ENCODE measurements around the gene JAK2. TPM values are rescaled to one million over a fixed set of nuclear protein-coding genes. Genes with fewer than 3 reads are reported as not detected.

JAK2 gene
- total and polyA plus RNA-seq, 10 of the 15 experiments (the other 5 are each of a cell fraction or from before 2014, with no cell fraction given), result 4.1 to 22.9 (median 13.7) TPM

DNA sequence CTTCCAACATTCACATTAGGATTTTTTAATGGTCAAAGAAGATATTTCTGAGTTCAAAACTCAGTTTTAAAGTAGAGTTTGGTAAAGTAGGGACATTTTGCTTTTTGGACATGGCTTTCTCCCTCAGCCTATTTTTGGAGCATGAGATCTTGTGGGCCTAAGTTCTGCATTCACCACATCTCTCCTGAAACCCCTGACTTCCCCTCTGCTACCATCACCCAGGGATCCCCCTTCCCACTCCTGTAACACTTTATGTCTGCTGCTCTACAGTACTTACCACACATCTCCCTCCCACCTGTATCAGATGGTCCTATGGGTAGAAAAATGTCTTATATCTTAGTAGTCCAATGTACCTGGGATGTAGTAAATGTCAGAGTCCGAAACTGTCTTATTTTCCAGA lies 48.2 kb upstream of the JAK2 start (continued):
- TF ChIP-seq, protein P1, sequence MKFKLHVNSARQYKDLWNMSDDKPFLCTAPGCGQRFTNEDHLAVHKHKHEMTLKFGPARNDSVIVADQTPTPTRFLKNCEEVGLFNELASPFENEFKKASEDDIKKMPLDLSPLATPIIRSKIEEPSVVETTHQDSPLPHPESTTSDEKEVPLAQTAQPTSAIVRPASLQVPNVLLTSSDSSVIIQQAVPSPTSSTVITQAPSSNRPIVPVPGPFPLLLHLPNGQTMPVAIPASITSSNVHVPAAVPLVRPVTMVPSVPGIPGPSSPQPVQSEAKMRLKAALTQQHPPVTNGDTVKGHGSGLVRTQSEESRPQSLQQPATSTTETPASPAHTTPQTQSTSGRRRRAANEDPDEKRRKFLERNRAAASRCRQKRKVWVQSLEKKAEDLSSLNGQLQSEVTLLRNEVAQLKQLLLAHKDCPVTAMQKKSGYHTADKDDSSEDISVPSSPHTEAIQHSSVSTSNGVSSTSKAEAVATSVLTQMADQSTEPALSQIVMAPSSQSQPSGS (IDR thresholded peaks at IDR 0.05; ENCODE audit: low read length), result peak; percentile 73
- no peak for TF ChIP-seq CBFB (IDR thresholded peaks at IDR 0.05; ENCODE audit: low read depth)
- TF ChIP-seq HDGF (IDR thresholded peaks at IDR 0.05), result 0 out of 2 replicates have a peak, but pooled peaks have one; percentile 17
- no peak for TF ChIP-seq NR2C2 (IDR thresholded peaks at IDR 0.05; ENCODE audit: borderline replicate concordance, control insufficient read depth, insufficient read length, low read depth)
- no peak for TF ChIP-seq IRF4 (IDR thresholded peaks at IDR 0.05; ENCODE audit: low read depth, low read length)
- TF ChIP-seq ATF7 (IDR thresholded peaks at IDR 0.05; ENCODE audit: low read depth), result 0 out of 2 replicates have a peak, but pooled peaks have one; percentile 31
- TF ChIP-seq POLR2A (IDR thresholded peaks at IDR 0.05; ENCODE audit: low read depth, low read length), result no peak
- no peak for TF ChIP-seq GATAD2B (conservative IDR thresholded peaks at IDR 0.05; ENCODE audit: low read depth)
- no peak for TF ChIP-seq SIN3A (IDR thresholded peaks at IDR 0.05; ENCODE audit: low read depth, low read length)
- 0 out of 2 replicates have a peak, but pooled peaks have one; percentile 11 for TF ChIP-seq TCF12 (IDR thresholded peaks at IDR 0.05; ENCODE audit: low read depth, low read length)
- no peak for TF ChIP-seq CHD1 (IDR thresholded peaks at IDR 0.05; ENCODE audit: low read depth, low read length)
- TF ChIP-seq DPF2 (IDR thresholded peaks at IDR 0.05), result 0 out of 2 replicates have a peak, but pooled peaks have one; percentile 33
- peak; percentile 12; the same call in 1 of the 2 replicates for TF ChIP-seq RAD21 (IDR thresholded peaks at IDR 0.05; ENCODE audit: insufficient read depth, low read depth, low read length)
- TF ChIP-seq, protein P2, sequence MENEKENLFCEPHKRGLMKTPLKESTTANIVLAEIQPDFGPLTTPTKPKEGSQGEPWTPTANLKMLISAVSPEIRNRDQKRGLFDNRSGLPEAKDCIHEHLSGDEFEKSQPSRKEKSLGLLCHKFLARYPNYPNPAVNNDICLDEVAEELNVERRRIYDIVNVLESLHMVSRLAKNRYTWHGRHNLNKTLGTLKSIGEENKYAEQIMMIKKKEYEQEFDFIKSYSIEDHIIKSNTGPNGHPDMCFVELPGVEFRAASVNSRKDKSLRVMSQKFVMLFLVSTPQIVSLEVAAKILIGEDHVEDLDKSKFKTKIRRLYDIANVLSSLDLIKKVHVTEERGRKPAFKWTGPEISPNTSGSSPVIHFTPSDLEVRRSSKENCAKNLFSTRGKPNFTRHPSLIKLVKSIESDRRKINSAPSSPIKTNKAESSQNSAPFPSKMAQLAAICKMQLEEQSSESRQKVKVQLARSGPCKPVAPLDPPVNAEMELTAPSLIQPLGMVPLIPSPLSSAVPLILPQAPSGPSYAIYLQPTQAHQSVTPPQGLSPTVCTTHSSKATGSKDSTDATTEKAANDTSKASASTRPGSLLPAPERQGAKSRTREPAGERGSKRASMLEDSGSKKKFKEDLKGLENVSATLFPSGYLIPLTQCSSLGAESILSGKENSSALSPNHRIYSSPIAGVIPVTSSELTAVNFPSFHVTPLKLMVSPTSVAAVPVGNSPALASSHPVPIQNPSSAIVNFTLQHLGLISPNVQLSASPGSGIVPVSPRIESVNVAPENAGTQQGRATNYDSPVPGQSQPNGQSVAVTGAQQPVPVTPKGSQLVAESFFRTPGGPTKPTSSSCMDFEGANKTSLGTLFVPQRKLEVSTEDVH (IDR thresholded peaks at IDR 0.05; ENCODE audit: low read depth, partially characterized antibody), result no peak
- TF ChIP-seq MEF2A (IDR thresholded peaks at IDR 0.05; ENCODE audit: insufficient read depth, low read depth, low read length), result peak; percentile 94
- TF ChIP-seq, protein P3, sequence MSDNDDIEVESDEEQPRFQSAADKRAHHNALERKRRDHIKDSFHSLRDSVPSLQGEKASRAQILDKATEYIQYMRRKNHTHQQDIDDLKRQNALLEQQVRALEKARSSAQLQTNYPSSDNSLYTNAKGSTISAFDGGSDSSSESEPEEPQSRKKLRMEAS (IDR thresholded peaks at IDR 0.05; ENCODE audit: low read depth, low read length), result no peak
- TF ChIP-seq, protein P4, sequence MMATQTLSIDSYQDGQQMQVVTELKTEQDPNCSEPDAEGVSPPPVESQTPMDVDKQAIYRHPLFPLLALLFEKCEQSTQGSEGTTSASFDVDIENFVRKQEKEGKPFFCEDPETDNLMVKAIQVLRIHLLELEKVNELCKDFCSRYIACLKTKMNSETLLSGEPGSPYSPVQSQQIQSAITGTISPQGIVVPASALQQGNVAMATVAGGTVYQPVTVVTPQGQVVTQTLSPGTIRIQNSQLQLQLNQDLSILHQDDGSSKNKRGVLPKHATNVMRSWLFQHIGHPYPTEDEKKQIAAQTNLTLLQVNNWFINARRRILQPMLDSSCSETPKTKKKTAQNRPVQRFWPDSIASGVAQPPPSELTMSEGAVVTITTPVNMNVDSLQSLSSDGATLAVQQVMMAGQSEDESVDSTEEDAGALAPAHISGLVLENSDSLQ (IDR thresholded peaks at IDR 0.05), result no peak
- TF ChIP-seq, protein P5, sequence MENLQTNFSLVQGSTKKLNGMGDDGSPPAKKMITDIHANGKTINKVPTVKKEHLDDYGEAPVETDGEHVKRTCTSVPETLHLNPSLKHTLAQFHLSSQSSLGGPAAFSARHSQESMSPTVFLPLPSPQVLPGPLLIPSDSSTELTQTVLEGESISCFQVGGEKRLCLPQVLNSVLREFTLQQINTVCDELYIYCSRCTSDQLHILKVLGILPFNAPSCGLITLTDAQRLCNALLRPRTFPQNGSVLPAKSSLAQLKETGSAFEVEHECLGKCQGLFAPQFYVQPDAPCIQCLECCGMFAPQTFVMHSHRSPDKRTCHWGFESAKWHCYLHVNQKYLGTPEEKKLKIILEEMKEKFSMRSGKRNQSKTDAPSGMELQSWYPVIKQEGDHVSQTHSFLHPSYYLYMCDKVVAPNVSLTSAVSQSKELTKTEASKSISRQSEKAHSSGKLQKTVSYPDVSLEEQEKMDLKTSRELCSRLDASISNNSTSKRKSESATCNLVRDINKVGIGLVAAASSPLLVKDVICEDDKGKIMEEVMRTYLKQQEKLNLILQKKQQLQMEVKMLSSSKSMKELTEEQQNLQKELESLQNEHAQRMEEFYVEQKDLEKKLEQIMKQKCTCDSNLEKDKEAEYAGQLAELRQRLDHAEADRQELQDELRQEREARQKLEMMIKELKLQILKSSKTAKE (IDR thresholded peaks at IDR 0.05; ENCODE audit: low read depth, poor library complexity, severe bottlenecking), result no peak
- TF ChIP-seq, protein P6, sequence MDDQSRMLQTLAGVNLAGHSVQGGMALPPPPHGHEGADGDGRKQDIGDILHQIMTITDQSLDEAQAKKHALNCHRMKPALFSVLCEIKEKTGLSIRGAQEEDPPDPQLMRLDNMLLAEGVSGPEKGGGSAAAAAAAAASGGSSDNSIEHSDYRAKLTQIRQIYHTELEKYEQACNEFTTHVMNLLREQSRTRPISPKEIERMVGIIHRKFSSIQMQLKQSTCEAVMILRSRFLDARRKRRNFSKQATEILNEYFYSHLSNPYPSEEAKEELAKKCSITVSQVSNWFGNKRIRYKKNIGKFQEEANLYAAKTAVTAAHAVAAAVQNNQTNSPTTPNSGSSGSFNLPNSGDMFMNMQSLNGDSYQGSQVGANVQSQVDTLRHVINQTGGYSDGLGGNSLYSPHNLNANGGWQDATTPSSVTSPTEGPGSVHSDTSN (IDR thresholded peaks at IDR 0.05; ENCODE audit: insufficient replicate concordance, low read depth, low read length), result no peak
